ENCODE measurements around the gene VASH1. TPM values are rescaled to one million over a fixed set of nuclear protein-coding genes. Genes with fewer than 3 reads are reported as not detected.

The VASH1 gene
- total RNA-seq, 3 donors from 2014 or later = 5.6 to 7.8 (median 5.8) TPM

DNA sequence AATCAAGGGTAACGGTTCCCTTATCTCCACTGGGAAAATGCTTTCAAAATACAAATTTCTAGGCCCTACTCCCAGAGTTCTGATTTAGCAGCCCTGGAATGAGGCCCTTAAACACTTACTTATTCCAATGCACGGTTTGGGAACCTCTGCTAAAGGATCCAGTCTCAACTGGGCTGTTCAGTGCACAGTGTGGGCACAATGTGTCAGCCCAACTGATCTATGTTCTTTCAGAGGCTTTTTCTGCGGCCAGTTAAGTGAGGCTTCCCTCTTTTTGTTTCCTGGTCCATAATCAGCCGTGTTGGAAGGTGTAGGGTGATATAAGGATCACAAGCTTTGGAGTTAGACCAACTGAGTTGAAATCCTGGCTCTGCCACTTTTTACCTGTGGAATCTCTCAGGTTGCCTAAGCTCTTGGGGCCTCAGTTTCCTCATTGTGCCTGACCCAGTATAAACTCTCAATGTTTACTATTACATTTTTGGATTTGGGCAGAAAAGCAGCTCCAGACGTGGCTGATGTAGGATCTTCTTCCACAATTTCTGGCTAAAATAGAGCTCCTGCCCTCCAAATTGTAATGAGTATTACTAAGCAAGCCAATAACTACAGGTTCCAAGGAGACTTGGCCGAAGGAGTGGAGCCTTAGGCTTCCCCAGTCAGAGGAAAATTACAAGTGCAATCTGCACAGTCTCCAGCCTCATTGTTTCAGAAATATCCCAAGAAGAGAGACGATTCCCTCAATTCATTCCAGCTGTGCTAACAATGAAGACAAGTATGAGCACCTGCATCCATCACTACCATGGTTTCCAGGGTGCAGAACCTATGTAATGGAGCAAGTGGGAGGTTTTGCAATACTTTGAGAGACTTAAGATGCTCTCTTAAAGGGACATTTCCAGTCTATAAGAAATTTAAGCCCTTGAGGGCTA lies 53.7 kb downstream of the VASH1 start:
- H3K9me3 ChIP-seq = no peaks in the 10 kb centered on the region
- H3K27ac ChIP-seq = peak overlapping the region; percentile 10 to 40
- H3K4me3 ChIP-seq = no peak overlapping the region
- intact Hi-C loops (cut with DNase I; ENCODE audit: low total_unique reads) = no loop called here
- H3K4me1 ChIP-seq = peaks cover 0 to 9% of the 10 kb centered on the region in 2 donors
- no peaks in the 10 kb centered on the region for H3K36me3 ChIP-seq
- no peak for DNase-seq (ENCODE audit: low spot score in 2 of 2)
- no peak for TF ChIP-seq POLR2AphosphoS5 (IDR thresholded peaks at IDR 0.05)
- TF ChIP-seq, protein P1, sequence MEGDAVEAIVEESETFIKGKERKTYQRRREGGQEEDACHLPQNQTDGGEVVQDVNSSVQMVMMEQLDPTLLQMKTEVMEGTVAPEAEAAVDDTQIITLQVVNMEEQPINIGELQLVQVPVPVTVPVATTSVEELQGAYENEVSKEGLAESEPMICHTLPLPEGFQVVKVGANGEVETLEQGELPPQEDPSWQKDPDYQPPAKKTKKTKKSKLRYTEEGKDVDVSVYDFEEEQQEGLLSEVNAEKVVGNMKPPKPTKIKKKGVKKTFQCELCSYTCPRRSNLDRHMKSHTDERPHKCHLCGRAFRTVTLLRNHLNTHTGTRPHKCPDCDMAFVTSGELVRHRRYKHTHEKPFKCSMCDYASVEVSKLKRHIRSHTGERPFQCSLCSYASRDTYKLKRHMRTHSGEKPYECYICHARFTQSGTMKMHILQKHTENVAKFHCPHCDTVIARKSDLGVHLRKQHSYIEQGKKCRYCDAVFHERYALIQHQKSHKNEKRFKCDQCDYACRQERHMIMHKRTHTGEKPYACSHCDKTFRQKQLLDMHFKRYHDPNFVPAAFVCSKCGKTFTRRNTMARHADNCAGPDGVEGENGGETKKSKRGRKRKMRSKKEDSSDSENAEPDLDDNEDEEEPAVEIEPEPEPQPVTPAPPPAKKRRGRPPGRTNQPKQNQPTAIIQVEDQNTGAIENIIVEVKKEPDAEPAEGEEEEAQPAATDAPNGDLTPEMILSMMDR (IDR thresholded peaks at IDR 0.05) = no peak
- TF ChIP-seq POLR2A (IDR thresholded peaks at IDR 0.05) = no peak
- no peaks in the 10 kb centered on the region for H3K27me3 ChIP-seq

DNA sequence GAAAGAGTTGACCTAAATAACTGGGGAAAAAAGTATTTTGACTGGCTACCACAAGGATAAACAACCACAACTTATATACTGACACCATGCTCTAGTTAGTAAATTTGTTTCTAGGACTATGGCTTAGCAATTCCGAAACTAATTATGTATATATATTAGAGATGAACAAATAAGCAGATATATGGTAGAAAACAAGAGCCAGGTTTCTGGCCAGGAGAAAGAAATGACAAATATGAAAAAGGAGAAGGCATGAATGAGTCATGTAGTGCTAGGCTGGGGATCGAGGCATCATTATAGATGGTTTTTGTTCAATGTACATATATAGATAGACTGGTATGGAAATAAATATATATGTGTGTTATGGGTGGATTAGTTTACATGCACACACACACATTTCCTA lies 59.4 kb downstream of the VASH1 start:
- Histone ChIP-seq H3K27ac (no peak overlapping the region), H3K36me3 (no peaks in the 10 kb centered on the region), H3K9me3 (no peaks in the 10 kb centered on the region), H3K27me3 (no peaks in the 10 kb centered on the region), H3K4me3 (no peak overlapping the region), H3K4me1 (no peaks in the 10 kb centered on the region)
- TF ChIP-seq POLR2A (IDR thresholded peaks at IDR 0.05) (no peak), POLR2AphosphoS5 (IDR thresholded peaks at IDR 0.05) (no peak)
- TF ChIP-seq, protein P1 (IDR thresholded peaks at IDR 0.05) = no peak
- intact Hi-C loops (cut with DNase I; ENCODE audit: low total_unique reads) = no loop called here
- DNase-seq (ENCODE audit: low spot score in 2 of 2) = no peak

DNA sequence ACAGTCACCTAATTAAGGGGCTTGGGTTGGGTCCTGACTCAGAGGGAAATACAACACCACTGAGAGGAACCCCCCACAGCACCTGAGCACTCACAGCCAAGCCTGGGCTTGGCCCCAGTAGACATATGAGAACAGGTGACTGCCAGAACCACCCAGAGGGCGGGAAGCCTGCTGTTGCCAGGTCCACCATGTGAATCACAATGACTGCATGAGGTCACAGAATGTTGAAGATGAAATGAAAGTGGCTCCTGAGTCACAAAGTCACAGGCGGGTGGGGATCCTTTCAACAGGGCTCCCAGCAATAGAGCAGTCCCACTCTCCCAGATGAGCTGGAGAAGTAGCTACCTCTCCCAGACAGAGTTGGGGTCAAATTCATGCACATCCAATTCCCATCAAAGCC lies 64.9 kb downstream of the VASH1 start, which contains the start of gene LRRC74A:
Gene LRRC74A, plus strand, starts transcription at position 287 of the 400 bp plus-strand sequence. CDS start 290 bp downstream, outside the sequence.
- no peak within 1 kb of the TSS for H3K4me3 ChIP-seq
- no peaks in the 10 kb centered on the region for H3K27me3 ChIP-seq
- DNase-seq (ENCODE audit: low spot score in 2 of 2) = no peak
- TF ChIP-seq, protein P1 (IDR thresholded peaks at IDR 0.05) = no peak
- no peak for TF ChIP-seq POLR2A (IDR thresholded peaks at IDR 0.05)
- TF ChIP-seq POLR2AphosphoS5 (IDR thresholded peaks at IDR 0.05) = no peak
- no peaks in the 10 kb centered on the region for H3K9me3 ChIP-seq
- peaks cover 0 to 14% of the 10 kb centered on the region in 2 donors for H3K4me1 ChIP-seq
- intact Hi-C loops (cut with DNase I; ENCODE audit: low total_unique reads) = no loop called here
- H3K27ac ChIP-seq = no peak within 1 kb of the TSS
- no peaks in the 10 kb centered on the region for H3K36me3 ChIP-seq

DNA sequence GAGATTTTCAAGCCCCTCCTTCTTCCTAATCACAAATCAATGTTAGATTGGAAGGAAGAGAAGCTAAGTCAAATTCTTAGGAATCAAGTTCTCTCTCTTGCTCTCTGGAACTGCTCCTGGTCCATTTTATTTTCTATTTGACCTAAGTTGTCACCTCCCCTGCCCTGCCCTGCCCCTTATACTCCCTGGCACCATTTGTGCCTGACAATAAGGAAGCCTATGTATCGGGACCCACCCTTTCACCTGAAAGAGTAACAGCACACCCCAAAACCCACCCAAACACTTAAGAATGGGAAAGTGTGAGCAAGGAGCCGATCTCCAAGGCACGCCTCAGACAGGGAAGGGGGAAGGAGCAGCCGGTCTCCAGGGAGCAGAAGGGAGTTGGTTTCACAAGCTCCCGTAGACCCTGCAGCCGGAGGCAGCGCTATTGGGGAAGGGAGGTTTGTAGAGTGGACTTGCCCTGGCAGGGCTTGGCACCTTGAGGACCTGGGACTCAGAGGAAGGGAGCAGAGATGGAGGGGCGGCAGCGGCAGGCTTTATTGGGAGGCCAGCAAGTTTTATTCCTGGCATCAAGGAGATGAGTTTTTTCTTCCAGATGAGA lies 66.5 kb downstream of the VASH1 start:
- Histone ChIP-seq H3K27ac (peak overlapping the region; percentile 81 to 90), H3K4me1 (peaks cover 0 to 14% of the 10 kb centered on the region in 2 donors), H3K27me3 (no peaks in the 10 kb centered on the region), H3K36me3 (no peaks in the 10 kb centered on the region), H3K4me3 (peak overlapping the region; percentile 25 to 57 (median 46)), H3K9me3 (no peaks in the 10 kb centered on the region)
- intact Hi-C loops (cut with DNase I; ENCODE audit: low total_unique reads) = no loop called here
- no peak for DNase-seq (ENCODE audit: low spot score in 2 of 2)
- TF ChIP-seq POLR2A (IDR thresholded peaks at IDR 0.05) = no peak
- TF ChIP-seq POLR2AphosphoS5 (IDR thresholded peaks at IDR 0.05) = no peak
- TF ChIP-seq, protein P1 (IDR thresholded peaks at IDR 0.05) = no peak

All from breast epithelium (tissue), 4 donors.